ENCODE measurements around the gene DGUOK. TPM values are rescaled to one million over a fixed set of nuclear protein-coding genes. Genes with fewer than 3 reads are reported as not detected.
"Not testable (repeated sequence)": the region's sequence is repeated elsewhere in the genome, so short reads cannot be mapped to it uniquely, and the experiment has no call there.

DGUOK gene
- 166 TPM for polyA plus RNA-seq (2012; ENCODE audit: insufficient read depth, insufficient read length)

GRCh38 chr2:73926493-73927327 is at the start of gene DGUOK:
TSS of gene DGUOK (plus strand) at chr2:73926880. CDS start at chr2:73926911, 31 bp downstream.
- peak within 1 kb of the TSS; percentile 78 for H3K4me3 ChIP-seq (ENCODE audit: low read length)
- peak; percentile 99 for DNase-seq (ENCODE audit: low read depth, low spot score)

- DNase-seq (ENCODE audit: low read depth, low spot score) = no peak
- no peak overlapping the region for H3K4me3 ChIP-seq (ENCODE audit: low read length)
Measured at GRCh38 chr2:73877071-73877802, 49.4 kb upstream of the DGUOK start.

GRCh38 chr2:73877984-73878383 is 48.7 kb upstream of the DGUOK start:
- DNase-seq (ENCODE audit: low read depth, low spot score); H3K4me3 ChIP-seq (ENCODE audit: low read length): not testable (repeated sequence)

GRCh38 chr2:73885406-73885805 is 41.3 kb upstream of the DGUOK start:
- H3K4me3 ChIP-seq (ENCODE audit: low read length) = no peak overlapping the region
- no peak for DNase-seq (ENCODE audit: low read depth, low spot score)

GRCh38 chr2:73886357-73886756 is 40.3 kb upstream of the DGUOK start:
- DNase-seq (ENCODE audit: low read depth, low spot score) = no peak
- H3K4me3 ChIP-seq (ENCODE audit: low read length) = no peak overlapping the region

- DNase-seq (ENCODE audit: low read depth, low spot score); H3K4me3 ChIP-seq (ENCODE audit: low read length): not testable (repeated sequence)
Measured at GRCh38 chr2:73887596-73888353, 38.9 kb upstream of the DGUOK start.

- no peak overlapping the region for H3K4me3 ChIP-seq (ENCODE audit: low read length)
- no peak for DNase-seq (ENCODE audit: low read depth, low spot score)
Measured at GRCh38 chr2:73888388-73888787, 38.3 kb upstream of the DGUOK start.

GRCh38 chr2:73889206-73889605 is 37.5 kb upstream of the DGUOK start:
- H3K4me3 ChIP-seq (ENCODE audit: low read length) = no peak overlapping the region
- DNase-seq (ENCODE audit: low read depth, low spot score) = no peak

- H3K4me3 ChIP-seq (ENCODE audit: low read length) = no peak overlapping the region
- no peak for DNase-seq (ENCODE audit: low read depth, low spot score)
Measured at GRCh38 chr2:73890301-73891092, 36.2 kb upstream of the DGUOK start.

GRCh38 chr2:73891276-73891901 is 35.3 kb upstream of the DGUOK start:
- no peak for DNase-seq (ENCODE audit: low read depth, low spot score)

GRCh38 chr2:73892631-73893329 is 33.9 kb upstream of the DGUOK start, which contains the start of gene ACTG2:
TSS of gene ACTG2 (plus strand) at chr2:73893008. CDS start at chr2:73901312, 8,304 bp downstream.
- no peak within 1 kb of the TSS for H3K4me3 ChIP-seq (ENCODE audit: low read length)
- no peak for DNase-seq (ENCODE audit: low read depth, low spot score)

More at GRCh38 chr2:73891276-73891901, 35.3 kb upstream of the DGUOK start:
- no peak overlapping the region for H3K4me3 ChIP-seq (ENCODE audit: low read length)

- no peak for DNase-seq (ENCODE audit: low read depth, low spot score)
- H3K4me3 ChIP-seq (ENCODE audit: low read length) = no peak overlapping the region
Measured at GRCh38 chr2:73893764-73894474, 32.8 kb upstream of the DGUOK start.

GRCh38 chr2:73894475-73894850 is 32.2 kb upstream of the DGUOK start:
- no peak for DNase-seq (ENCODE audit: low read depth, low spot score)
- H3K4me3 ChIP-seq (ENCODE audit: low read length) = no peak overlapping the region

GRCh38 chr2:73894877-73895276 is 31.8 kb upstream of the DGUOK start:
- DNase-seq (ENCODE audit: low read depth, low spot score) = no peak
- no peak overlapping the region for H3K4me3 ChIP-seq (ENCODE audit: low read length)

- DNase-seq (ENCODE audit: low read depth, low spot score) = no peak
- H3K4me3 ChIP-seq (ENCODE audit: low read length) = no peak overlapping the region
Measured at GRCh38 chr2:73895473-73895872, 31.2 kb upstream of the DGUOK start.

- DNase-seq (ENCODE audit: low read depth, low spot score) = peak; percentile 82
- peak overlapping the region; percentile 28 for H3K4me3 ChIP-seq (ENCODE audit: low read length)
Measured at GRCh38 chr2:73896362-73897239, 30.1 kb upstream of the DGUOK start.

Measured in Jurkat, Clone E6-1 (cell line).